Effector memory CD4-positive, alpha-beta T cell (primary cell): ENCODE measurements around the gene FRS3.
A peak's percentile ranks its signal among the peaks of the same experiment; 100 is the strongest.

Experiments
- DNase-seq, 3 donors: peaks; one replicate each; pipeline ENCODE4 v3.0.0-alpha.2; 2020
- H3K27ac ChIP-seq: 2 replicates; pipeline ENCODE4 v1.7.0; 2013; ENCODE audit warnings: mild to moderate bottlenecking, low read length, moderate library complexity; ENCODE audit not compliant: insufficient read depth, poor library complexity, severe bottlenecking
- H3K27me3 ChIP-seq: replicated peaks from 2 replicates; pipeline ENCODE4 v1.7.0; 2013; ENCODE audit warnings: mild to moderate bottlenecking, low read length; ENCODE audit not compliant: insufficient read depth, control insufficient read depth, poor library complexity, severe bottlenecking
- H3K36me3 ChIP-seq: 2 replicates; pipeline ENCODE4 v1.7.0; 2013; ENCODE audit warnings: mild to moderate bottlenecking, low read length, moderate library complexity; ENCODE audit not compliant: control insufficient read depth, insufficient read depth
- H3K4me1 ChIP-seq: 2 replicates; pipeline ENCODE4 v1.7.0; 2013; ENCODE audit warnings: low read length, mild to moderate bottlenecking; ENCODE audit not compliant: control insufficient read depth, insufficient read depth, poor library complexity, severe bottlenecking
- H3K4me3 ChIP-seq: 2 replicates; pipeline ENCODE4 v1.7.0; 2013; ENCODE audit warnings: low read length, low read depth, mild to moderate bottlenecking; ENCODE audit not compliant: insufficient read depth, poor library complexity, severe bottlenecking
- H3K9me3 ChIP-seq: 2 replicates; pipeline ENCODE4 v1.7.0; 2013; ENCODE audit warnings: mild to moderate bottlenecking, low read length, moderate library complexity; ENCODE audit not compliant: control insufficient read depth

FRS3 gene

GRCh38 chr6:41791984-41792383 is 12.3 kb upstream of the FRS3 start:
- no peaks in the 10 kb centered on the region for H3K27me3 ChIP-seq
- DNase-seq, result no peak
- no peaks in the 10 kb centered on the region for H3K9me3 ChIP-seq
- no peak overlapping the region for H3K4me3 ChIP-seq
- H3K27ac ChIP-seq, result no peak overlapping the region
- H3K4me1 ChIP-seq, result no peaks in the 10 kb centered on the region
- H3K36me3 ChIP-seq, result peaks cover 33% of the 10 kb centered on the region

DNA sequence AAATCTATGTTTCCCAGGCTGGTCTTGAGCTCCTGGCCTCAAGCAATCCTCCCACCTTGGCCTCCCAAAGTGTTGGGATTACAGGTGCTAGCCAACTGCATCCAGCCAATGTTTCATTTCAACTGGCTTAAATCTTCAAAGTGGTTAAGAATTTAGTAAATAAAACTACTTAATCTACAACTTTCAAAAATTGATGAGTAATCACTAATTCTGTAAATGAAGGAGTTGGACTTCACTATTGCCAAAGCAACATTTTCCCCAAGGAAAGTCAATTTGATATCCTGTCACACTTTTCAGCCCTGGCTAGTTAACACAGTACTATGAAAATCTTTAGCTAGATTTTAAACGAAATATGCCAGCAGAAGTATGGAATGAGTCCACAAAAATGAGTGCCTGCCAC is 11.6 kb upstream of the FRS3 start:
- Histone ChIP-seq H3K4me3 (no peak overlapping the region), H3K36me3 (peaks cover 30% of the 10 kb centered on the region), H3K4me1 (peaks cover under 1% of the 10 kb centered on the region), H3K27ac (no peak overlapping the region), H3K27me3 (no peaks in the 10 kb centered on the region), H3K9me3 (no peaks in the 10 kb centered on the region)
- no peak for DNase-seq

- peaks cover 5% of the 10 kb centered on the region for H3K4me1 ChIP-seq
- no peaks in the 10 kb centered on the region for H3K9me3 ChIP-seq
- DNase-seq, result no peak
These were observed 10.3 kb upstream of the FRS3 start for GRCh38 chr6:41790045-41790444.

DNA sequence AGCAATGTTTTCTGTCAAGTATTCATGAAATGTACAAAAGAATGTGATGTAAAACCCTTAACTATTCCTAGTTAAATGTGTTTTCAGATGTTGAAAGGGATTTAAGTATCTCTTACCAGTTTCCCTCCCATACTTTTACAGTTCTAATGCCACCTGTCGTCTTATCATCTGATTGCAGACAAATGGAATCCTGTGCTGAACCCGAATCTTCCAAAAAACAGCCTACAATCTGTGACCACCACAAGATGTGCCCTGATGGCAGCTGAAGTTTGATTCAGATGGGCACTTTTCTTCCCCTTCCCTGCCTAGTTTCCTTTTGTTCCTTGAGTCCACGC is 9.7 kb upstream of the FRS3 start:
- H3K9me3 ChIP-seq, result no peaks in the 10 kb centered on the region
- no peak overlapping the region for H3K4me3 ChIP-seq
- peaks cover 30% of the 10 kb centered on the region for H3K36me3 ChIP-seq
- peaks cover 5% of the 10 kb centered on the region for H3K4me1 ChIP-seq
- H3K27me3 ChIP-seq, result no peaks in the 10 kb centered on the region
- DNase-seq, result no peak
- no peak overlapping the region for H3K27ac ChIP-seq

More at GRCh38 chr6:41790045-41790444, 10.3 kb upstream of the FRS3 start:
- H3K36me3 ChIP-seq, result peaks cover 30% of the 10 kb centered on the region
- no peaks in the 10 kb centered on the region for H3K27me3 ChIP-seq
- no peak overlapping the region for H3K27ac ChIP-seq
- H3K4me3 ChIP-seq, result no peak overlapping the region

GRCh38 chr6:41787219-41787917 is 7.7 kb upstream of the FRS3 start, which contains the start of gene TOMM6:
TSS of gene TOMM6 (plus strand) at chr6:41787694. CDS start at chr6:41787698, 4 bp downstream.
- Histone ChIP-seq H3K9me3 (no peaks in the 10 kb centered on the region), H3K27me3 (no peaks in the 10 kb centered on the region), H3K27ac (peak within 1 kb of the TSS; percentile 87), H3K4me1 (peaks cover 5% of the 10 kb centered on the region), H3K4me3 (peak within 1 kb of the TSS; percentile 84), H3K36me3 (peaks cover 28% of the 10 kb centered on the region)
- peak; percentile 88 to 91 (median 90) for DNase-seq

- no peaks in the 10 kb centered on the region for H3K27me3 ChIP-seq
- no peaks in the 10 kb centered on the region for H3K9me3 ChIP-seq
- H3K4me1 ChIP-seq, result peaks cover 5% of the 10 kb centered on the region
- peak; percentile 70 to 81 (median 77) for DNase-seq
- H3K36me3 ChIP-seq, result peaks cover 20% of the 10 kb centered on the region
- H3K4me3 ChIP-seq, result peak overlapping the region; percentile 84
- H3K27ac ChIP-seq, result peak overlapping the region; percentile 87
These were observed 6.9 kb upstream of the FRS3 start for GRCh38 chr6:41786451-41787218.

GRCh38 chr6:41785689-41786450 is 6.2 kb upstream of the FRS3 start:
- Histone ChIP-seq H3K4me3 (peak overlapping the region; percentile 84), H3K4me1 (peaks cover 11% of the 10 kb centered on the region), H3K36me3 (peaks cover 19% of the 10 kb centered on the region), H3K27ac (no peak overlapping the region), H3K27me3 (no peaks in the 10 kb centered on the region), H3K9me3 (no peaks in the 10 kb centered on the region)
- DNase-seq, result no peak

- Histone ChIP-seq H3K4me1 (peaks cover 14% of the 10 kb centered on the region), H3K27ac (no peak overlapping the region), H3K27me3 (no peaks in the 10 kb centered on the region), H3K36me3 (peaks cover 13% of the 10 kb centered on the region), H3K4me3 (no peak overlapping the region), H3K9me3 (no peaks in the 10 kb centered on the region)
- DNase-seq, result no peak
These were observed 5.6 kb upstream of the FRS3 start for GRCh38 chr6:41785254-41785653.

DNA sequence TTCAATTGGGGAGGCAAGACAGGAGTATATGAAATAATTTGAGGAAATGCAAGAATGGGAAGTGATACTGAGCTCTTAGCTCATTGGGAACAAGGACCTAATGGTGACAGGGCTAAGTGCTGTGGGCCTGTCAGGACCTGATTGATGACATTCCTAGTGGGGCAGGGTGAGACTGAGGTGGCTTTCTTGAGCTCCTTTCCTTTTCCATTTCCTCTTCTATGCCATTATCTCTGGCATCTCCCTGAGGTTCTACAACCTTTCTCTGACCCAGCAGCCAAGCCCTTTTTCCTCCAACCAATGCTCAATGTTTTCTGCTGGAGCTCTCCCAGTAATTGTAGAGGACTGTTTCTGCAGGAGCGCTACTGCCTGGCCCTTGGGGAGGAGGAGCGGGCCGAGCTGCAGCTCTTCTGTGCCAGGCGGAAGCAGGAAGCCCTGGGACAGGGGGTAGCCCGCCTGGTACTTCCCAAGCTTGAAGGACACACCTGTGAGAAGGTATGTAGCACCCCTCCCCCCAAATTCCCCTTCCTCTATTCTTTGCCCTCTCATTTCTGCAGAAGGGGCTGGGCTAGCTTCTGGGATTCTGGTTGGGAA is 5.0 kb upstream of the FRS3 start:
- H3K9me3 ChIP-seq, result no peaks in the 10 kb centered on the region
- H3K27ac ChIP-seq, result no peak overlapping the region
- no peak overlapping the region for H3K4me3 ChIP-seq
- peaks cover 8% of the 10 kb centered on the region for H3K36me3 ChIP-seq
- DNase-seq, result no peak
- H3K4me1 ChIP-seq, result peaks cover 14% of the 10 kb centered on the region
- H3K27me3 ChIP-seq, result no peaks in the 10 kb centered on the region
